ENCODE data around the gene CCDC157. TPM values are rescaled to one million over a fixed set of nuclear protein-coding genes. Genes with fewer than 3 reads are reported as not detected.
"Not testable (repeated sequence)": the region's sequence is repeated elsewhere in the genome, so short reads cannot be mapped to it uniquely, and the experiment has no call there.

CCDC157 gene
- total RNA-seq, 1 donor from 2014 or later, result 2.9 TPM

DNA sequence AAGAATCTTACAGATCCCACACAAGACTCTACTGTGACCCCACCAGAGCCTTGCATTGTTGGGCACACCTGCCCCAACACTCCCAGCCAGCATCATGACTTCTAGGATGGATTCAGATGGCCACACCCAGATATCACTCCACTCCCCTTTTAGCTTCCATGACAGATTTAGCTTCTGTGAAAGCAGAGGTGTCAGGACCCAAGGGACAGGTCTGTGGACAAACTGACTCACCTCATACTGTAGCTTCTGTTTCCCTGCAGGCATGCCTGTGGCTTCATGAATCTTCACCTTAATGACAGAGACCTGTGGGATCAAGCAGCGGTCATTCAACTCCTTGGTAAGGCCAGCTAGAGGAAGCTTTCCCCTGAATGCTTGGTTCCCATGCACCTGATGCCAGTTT, 21.6 kb upstream of the CCDC157 start:
- intact Hi-C loops (cut with micrococcal nuclease), result no loop called here
- DNase-seq, result no peak
- peak; percentile 25 for ATAC-seq (ENCODE audit: low read depth)
- H3K9me3 Mint-ChIP-seq, result no peaks in the 10 kb centered on the region
- no peak overlapping the region for H3K27ac Mint-ChIP-seq
- H3K4me3 Mint-ChIP-seq, result no peak overlapping the region
- no peaks in the 10 kb centered on the region for H3K27me3 Mint-ChIP-seq
- ChIA-PET CTCF (interaction anchor here (1.0 to 1.1 kb wide), 2 partner anchors 8 to 48 kb away, joined by 3 read pairs; partner anchors contain the start of gene TBC1D10A), POLR2A (interaction anchor here (1.1 to 1.6 kb wide), 3 partner anchors 8 to 45 kb away, joined by 3 to 5 read pairs (median 5); partner anchors contain the start of genes SF3A1 and TBC1D10A)
- no peaks in the 10 kb centered on the region for H3K4me1 Mint-ChIP-seq
- peaks cover 92% of the 10 kb centered on the region for H3K36me3 Mint-ChIP-seq (ENCODE audit: low read depth)
- TF ChIP-seq, protein P1, sequence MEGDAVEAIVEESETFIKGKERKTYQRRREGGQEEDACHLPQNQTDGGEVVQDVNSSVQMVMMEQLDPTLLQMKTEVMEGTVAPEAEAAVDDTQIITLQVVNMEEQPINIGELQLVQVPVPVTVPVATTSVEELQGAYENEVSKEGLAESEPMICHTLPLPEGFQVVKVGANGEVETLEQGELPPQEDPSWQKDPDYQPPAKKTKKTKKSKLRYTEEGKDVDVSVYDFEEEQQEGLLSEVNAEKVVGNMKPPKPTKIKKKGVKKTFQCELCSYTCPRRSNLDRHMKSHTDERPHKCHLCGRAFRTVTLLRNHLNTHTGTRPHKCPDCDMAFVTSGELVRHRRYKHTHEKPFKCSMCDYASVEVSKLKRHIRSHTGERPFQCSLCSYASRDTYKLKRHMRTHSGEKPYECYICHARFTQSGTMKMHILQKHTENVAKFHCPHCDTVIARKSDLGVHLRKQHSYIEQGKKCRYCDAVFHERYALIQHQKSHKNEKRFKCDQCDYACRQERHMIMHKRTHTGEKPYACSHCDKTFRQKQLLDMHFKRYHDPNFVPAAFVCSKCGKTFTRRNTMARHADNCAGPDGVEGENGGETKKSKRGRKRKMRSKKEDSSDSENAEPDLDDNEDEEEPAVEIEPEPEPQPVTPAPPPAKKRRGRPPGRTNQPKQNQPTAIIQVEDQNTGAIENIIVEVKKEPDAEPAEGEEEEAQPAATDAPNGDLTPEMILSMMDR (IDR thresholded peaks at IDR 0.05), result no peak

DNA sequence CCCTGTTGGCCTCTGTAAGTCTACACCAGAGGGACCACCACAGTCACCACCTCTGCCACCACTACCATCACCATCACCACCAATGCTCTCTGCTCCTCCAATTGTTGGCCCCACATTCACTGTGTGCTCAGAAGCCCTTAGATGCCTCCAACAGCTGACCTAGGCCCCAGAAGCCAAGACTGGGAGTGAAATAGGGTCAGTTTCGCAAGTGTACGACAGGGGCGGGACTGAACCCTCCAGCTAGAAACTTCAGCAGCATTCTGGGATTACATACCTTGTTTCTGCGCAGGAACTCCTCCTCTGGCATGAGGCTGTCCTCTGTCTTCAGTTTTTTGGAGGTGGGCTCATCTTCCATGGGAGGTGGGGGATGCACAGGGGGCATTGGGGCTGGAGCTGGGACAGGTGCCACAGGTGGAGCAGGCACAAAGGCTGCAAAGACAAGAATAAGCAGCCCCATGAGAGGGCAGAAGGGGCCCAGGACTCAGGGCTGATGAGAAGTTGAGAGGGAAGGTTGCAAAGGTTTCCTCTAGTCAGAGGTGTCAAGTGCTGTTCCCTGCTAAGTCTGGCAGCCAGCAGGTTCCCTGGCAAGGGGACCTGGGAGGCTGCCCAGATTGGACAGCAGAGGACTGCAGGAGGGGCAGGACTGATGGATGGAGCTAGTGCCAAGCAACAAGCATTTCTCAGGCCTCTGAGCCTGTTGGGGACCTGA, 19.9 kb upstream of the CCDC157 start:
- Mint-ChIP-seq H3K27me3 (no peaks in the 10 kb centered on the region), H3K9me3 (no peaks in the 10 kb centered on the region)
- POLR2A ChIA-PET, result interaction anchor here (0.8 kb wide), 1 partner anchor 49 kb away, joined by 3 read pairs; no protein-coding TSS in a partner anchor

DNA sequence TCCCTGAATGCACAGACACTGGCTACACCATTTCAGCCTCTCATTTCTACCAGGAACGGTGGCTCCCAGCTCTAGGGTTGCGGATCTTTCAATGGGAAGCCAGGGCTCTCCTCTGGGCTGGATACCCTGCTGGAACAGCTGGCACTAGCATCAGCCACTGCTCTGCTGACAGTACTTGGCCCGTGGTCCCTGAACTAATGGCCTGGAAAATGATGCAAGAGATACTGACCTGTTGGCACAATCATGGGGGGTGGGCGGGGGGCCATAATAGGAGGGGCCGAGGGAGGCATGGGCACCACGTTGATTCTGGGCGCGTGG, 19.4 kb upstream of the CCDC157 start:
- Mint-ChIP-seq H3K27me3 (no peaks in the 10 kb centered on the region), H3K4me3 (no peak overlapping the region), H3K9me3 (no peaks in the 10 kb centered on the region), H3K27ac (no peak overlapping the region), H3K4me1 (no peaks in the 10 kb centered on the region), H3K36me3 (ENCODE audit: low read depth) (peaks cover 99% of the 10 kb centered on the region)
- ChIA-PET POLR2A (no interaction called here), CTCF (no interaction called here)
- ATAC-seq (ENCODE audit: low read depth), result no peak
- TF ChIP-seq, protein P1 (IDR thresholded peaks at IDR 0.05), result no peak
- no peak for DNase-seq
- intact Hi-C loops (cut with micrococcal nuclease), result no loop called here

More for the DNA sequence above, 19.9 kb upstream of the CCDC157 start:
- H3K4me3 Mint-ChIP-seq, result no peak overlapping the region
- CTCF ChIA-PET, result no interaction called here
- H3K27ac Mint-ChIP-seq, result no peak overlapping the region
- H3K36me3 Mint-ChIP-seq (ENCODE audit: low read depth), result peaks cover 98% of the 10 kb centered on the region
- intact Hi-C loops (cut with micrococcal nuclease), result no loop called here
- H3K4me1 Mint-ChIP-seq, result no peaks in the 10 kb centered on the region
- TF ChIP-seq, protein P1 (IDR thresholded peaks at IDR 0.05), result no peak
- no peak for DNase-seq
- ATAC-seq (ENCODE audit: low read depth), result no peak

DNA sequence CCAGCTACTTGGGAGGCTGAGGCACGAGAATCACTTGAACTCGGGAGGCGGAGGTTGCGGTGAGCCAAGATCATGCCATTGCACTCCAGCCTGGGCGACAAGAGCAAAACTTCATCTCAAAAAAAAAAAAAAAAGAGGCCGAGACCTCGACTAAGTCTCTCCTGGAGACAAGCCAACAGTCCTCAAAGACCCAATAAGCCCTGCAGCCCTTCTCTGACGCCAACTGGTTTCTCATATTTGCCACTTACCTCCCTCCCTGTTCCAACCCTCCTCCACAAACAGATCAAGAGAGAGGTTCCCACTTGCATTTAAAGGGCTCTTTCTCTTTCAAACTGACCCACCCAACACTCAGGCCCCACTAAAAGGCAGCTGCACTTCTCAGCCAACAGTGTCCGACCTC, 18.5 kb upstream of the CCDC157 start:
- CTCF ChIA-PET; intact Hi-C loops (cut with micrococcal nuclease); H3K27me3 Mint-ChIP-seq; H3K4me3 Mint-ChIP-seq; H3K9me3 Mint-ChIP-seq; DNase-seq; ATAC-seq (ENCODE audit: low read depth); H3K4me1 Mint-ChIP-seq; POLR2A ChIA-PET; H3K27ac Mint-ChIP-seq: not testable (repeated sequence)
- peaks cover 99% of the 10 kb centered on the region for H3K36me3 Mint-ChIP-seq (ENCODE audit: low read depth)

DNA sequence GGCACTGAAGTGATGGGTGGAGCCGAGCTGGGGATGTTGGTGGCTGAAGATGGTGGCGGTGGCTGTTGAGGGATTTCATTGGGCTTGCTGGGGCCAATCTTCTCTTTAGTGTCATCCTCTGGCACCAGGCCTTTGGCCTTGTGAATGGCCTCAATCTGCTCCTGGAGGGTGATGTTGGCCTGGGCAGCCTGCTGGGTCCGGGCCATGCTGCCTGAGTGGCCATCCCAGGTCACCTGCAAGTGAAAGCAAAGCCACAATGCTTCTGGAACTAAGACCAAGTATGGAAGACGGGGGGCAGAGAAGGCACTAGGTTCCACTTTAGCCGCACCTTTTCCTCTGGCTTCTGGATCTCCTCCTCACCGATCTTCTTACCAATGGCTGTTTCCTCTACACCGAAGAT, 18.0 kb upstream of the CCDC157 start:
- Mint-ChIP-seq H3K36me3 (ENCODE audit: low read depth) (peaks cover 99% of the 10 kb centered on the region), H3K27ac (no peak overlapping the region), H3K4me1 (no peaks in the 10 kb centered on the region), H3K4me3 (no peak overlapping the region), H3K27me3 (no peaks in the 10 kb centered on the region), H3K9me3 (no peaks in the 10 kb centered on the region)
- TF ChIP-seq, protein P1 (IDR thresholded peaks at IDR 0.05), result no peak
- ATAC-seq (ENCODE audit: low read depth) (no peak), DNase-seq (no peak)
- intact Hi-C loops (cut with micrococcal nuclease), result no loop called here
- CTCF ChIA-PET, result no interaction called here
- POLR2A ChIA-PET, result no interaction called here
